ENCODE measurements around the gene CD79A. TPM values are rescaled to one million over a fixed set of nuclear protein-coding genes. Genes with fewer than 3 reads are reported as not detected.
A peak's percentile ranks its signal among the peaks of the same experiment; 100 is the strongest.

The CD79A gene
- total and polyA plus RNA-seq, 4 donors = 0.22 to 0.59 (median 0.44) TPM; not detected in 1

DNA sequence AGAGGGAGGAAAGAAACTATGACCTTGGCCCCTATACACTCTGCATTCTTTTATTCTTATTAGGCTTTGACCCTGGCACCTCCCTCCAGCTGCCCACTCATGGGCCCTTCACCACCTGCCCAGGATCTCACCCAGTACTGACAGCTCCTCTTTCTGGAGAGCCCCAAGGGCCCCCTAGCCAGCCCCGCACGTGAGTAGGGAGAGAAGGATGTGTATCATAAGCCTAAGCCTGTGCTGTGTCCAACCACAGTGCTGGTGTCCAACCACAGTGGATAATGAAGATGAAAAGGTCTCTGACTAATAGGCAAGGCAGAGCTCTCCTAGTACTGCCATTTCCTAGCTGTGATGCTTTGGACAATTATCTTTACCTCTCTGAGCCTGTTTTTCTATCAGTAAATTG, 28.0 kb upstream of the CD79A start:
- no peaks in the 10 kb centered on the region for H3K9me3 ChIP-seq (ENCODE audit: control insufficient read depth, insufficient read depth, low read length)
- no peak for DNase-seq (ENCODE audit: low read depth in 4 of 6, low spot score in 6 of 6)
- H3K4me1 ChIP-seq (ENCODE audit: control insufficient read depth, insufficient read depth, low read length) = no peaks in the 10 kb centered on the region
- H3K27me3 ChIP-seq (ENCODE audit: control insufficient read depth, insufficient read depth, low read length) = peaks cover 3% of the 10 kb centered on the region
- H3K36me3 ChIP-seq (ENCODE audit: control insufficient read depth, insufficient read depth, low read length) = no peaks in the 10 kb centered on the region
- no peak overlapping the region for H3K4me3 ChIP-seq (ENCODE audit: low read depth, low read length)
- H3K27ac ChIP-seq (ENCODE audit: low read depth, low read length) = no peak overlapping the region
- no CpG with 5 or more reads among the region's 2 CpGs for WGBS (ENCODE audit: insufficient coverage)

DNA sequence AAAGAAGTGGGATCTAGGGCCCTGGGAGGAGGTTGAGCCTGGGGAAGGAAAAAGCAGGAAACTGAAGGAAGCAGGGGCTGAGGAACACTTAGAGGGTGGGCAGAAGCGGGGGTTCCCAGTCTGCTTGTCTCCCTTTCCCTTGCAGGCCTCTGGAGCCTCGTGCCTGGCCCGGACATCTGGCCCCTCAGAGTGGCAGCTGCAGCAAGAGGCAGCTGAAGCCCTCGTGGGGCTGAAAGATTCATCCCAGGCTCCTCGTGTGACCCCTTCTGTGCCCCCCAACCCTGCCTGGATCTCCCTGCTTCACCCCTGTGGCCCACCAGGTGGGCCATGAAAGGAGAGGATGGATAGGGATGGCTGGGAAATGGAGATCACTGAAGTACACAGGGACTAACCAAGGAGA, 26.7 kb upstream of the CD79A start:
- no peaks in the 10 kb centered on the region for H3K36me3 ChIP-seq (ENCODE audit: control insufficient read depth, insufficient read depth, low read length)
- H3K9me3 ChIP-seq (ENCODE audit: control insufficient read depth, insufficient read depth, low read length) = no peaks in the 10 kb centered on the region
- peaks cover 3% of the 10 kb centered on the region for H3K27me3 ChIP-seq (ENCODE audit: control insufficient read depth, insufficient read depth, low read length)
- DNase-seq (ENCODE audit: low read depth in 4 of 6, low spot score in 6 of 6) = no peak
- 61% methylated on average over 5 of the region's 5 CpGs for WGBS (ENCODE audit: insufficient coverage)
- no peak overlapping the region for H3K4me3 ChIP-seq (ENCODE audit: low read depth, low read length)
- H3K27ac ChIP-seq (ENCODE audit: low read depth, low read length) = no peak overlapping the region
- no peaks in the 10 kb centered on the region for H3K4me1 ChIP-seq (ENCODE audit: control insufficient read depth, insufficient read depth, low read length)

DNA sequence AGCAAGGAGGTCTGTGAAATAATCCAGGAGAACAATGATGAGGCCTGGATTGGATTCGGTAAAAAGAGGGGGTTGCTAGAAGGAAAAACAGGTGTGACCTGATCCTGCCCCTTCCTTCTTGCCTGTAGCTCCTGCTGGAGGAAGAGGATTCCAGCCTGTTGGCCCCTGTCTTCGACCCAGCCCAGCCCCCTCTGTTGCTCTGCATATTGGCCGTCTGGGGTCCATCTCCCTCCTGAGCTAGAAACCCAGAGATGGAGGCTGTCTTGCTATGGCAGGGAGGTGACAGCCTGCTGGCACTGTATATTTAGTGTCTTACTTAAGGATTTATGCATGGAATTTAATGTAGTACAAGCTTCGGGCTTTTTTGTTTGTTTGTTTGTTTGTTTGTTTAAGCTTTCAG, 25.6 kb upstream of the CD79A start:
- Histone ChIP-seq H3K36me3 (ENCODE audit: control insufficient read depth, insufficient read depth, low read length) (no peaks in the 10 kb centered on the region), H3K9me3 (ENCODE audit: control insufficient read depth, insufficient read depth, low read length) (no peaks in the 10 kb centered on the region), H3K4me1 (ENCODE audit: control insufficient read depth, insufficient read depth, low read length) (no peaks in the 10 kb centered on the region), H3K27me3 (ENCODE audit: control insufficient read depth, insufficient read depth, low read length) (peaks cover 3% of the 10 kb centered on the region), H3K4me3 (ENCODE audit: low read depth, low read length) (no peak overlapping the region), H3K27ac (ENCODE audit: low read depth, low read length) (no peak overlapping the region)
- DNase-seq (ENCODE audit: low read depth in 4 of 6, low spot score in 6 of 6) = no peak
- WGBS (ENCODE audit: insufficient coverage) = 19% methylated on average over 4 of the region's 4 CpGs

DNA sequence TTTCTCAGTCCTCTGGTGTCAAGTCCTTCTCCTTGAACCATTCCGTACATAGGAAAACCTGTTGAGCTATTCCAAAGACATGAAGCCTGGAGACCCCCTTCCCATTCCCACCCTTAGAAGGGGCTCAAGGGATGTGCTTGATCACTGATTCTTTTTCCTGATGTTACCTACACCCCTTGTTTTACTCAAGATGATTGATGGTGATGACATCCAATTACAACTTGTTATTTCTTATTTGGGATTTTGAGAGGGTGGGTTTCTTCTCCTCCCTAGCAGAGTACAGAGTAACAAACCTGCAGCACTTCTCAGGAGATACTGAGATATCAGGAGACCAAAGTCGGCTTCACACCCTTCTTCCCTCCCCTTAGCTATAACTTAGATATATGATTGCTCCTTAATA, 23.7 kb upstream of the CD79A start:
- no CpG with 5 or more reads among the region's 2 CpGs for WGBS (ENCODE audit: insufficient coverage)
- no peak overlapping the region for H3K4me3 ChIP-seq (ENCODE audit: low read depth, low read length)
- no peak for DNase-seq (ENCODE audit: low read depth in 4 of 6, low spot score in 6 of 6)
- no peak overlapping the region for H3K27ac ChIP-seq (ENCODE audit: low read depth, low read length)
- no peaks in the 10 kb centered on the region for H3K36me3 ChIP-seq (ENCODE audit: control insufficient read depth, insufficient read depth, low read length)
- H3K9me3 ChIP-seq (ENCODE audit: control insufficient read depth, insufficient read depth, low read length) = no peaks in the 10 kb centered on the region
- no peaks in the 10 kb centered on the region for H3K4me1 ChIP-seq (ENCODE audit: control insufficient read depth, insufficient read depth, low read length)
- H3K27me3 ChIP-seq (ENCODE audit: control insufficient read depth, insufficient read depth, low read length) = peaks cover 3% of the 10 kb centered on the region

DNA sequence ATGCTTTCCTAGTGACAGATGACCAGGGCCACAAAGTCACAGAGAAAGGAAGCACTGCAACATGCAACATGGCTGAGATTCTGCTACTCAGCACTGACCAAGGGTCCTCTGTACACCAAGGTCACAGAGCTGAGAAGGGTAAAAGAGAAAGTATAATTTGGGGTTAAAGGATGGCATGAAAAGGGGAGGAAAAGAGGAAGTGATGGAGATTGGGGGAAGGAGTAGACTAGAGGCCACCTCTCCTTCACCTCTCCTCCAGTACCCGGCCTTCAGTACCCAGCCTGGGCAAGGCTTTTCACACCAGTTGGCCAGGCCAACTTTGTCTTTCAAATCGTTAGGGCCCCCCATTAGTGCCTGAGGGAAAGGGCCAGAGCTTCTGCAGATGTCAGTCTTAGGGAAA, 23.3 kb upstream of the CD79A start:
- no peaks in the 10 kb centered on the region for H3K9me3 ChIP-seq (ENCODE audit: control insufficient read depth, insufficient read depth, low read length)
- 64% methylated on average over 1 of the region's 2 CpGs for WGBS (ENCODE audit: insufficient coverage)
- peaks cover 3% of the 10 kb centered on the region for H3K27me3 ChIP-seq (ENCODE audit: control insufficient read depth, insufficient read depth, low read length)
- no peak for DNase-seq (ENCODE audit: low read depth in 4 of 6, low spot score in 6 of 6)
- no peak overlapping the region for H3K4me3 ChIP-seq (ENCODE audit: low read depth, low read length)
- H3K27ac ChIP-seq (ENCODE audit: low read depth, low read length) = no peak overlapping the region
- no peaks in the 10 kb centered on the region for H3K4me1 ChIP-seq (ENCODE audit: control insufficient read depth, insufficient read depth, low read length)
- H3K36me3 ChIP-seq (ENCODE audit: control insufficient read depth, insufficient read depth, low read length) = no peaks in the 10 kb centered on the region

DNA sequence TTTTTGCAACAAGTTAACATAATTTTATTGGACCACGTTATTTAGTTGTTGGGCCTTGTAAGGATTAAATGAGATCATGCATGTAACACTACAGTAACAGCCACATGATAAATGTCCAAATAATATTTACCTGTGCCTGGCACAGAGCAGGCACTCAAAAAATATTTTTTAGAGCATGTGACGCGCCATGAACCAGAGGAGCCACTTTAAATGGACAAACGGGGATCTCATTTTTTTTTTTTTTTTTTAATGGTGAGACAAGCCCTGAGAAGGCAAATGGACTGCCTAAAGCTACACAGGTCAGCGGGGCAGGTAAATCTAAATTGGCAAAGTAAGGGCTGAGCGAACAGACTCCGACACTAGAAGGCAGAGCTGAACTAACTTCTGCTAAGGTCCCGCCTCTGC, 17.9 kb upstream of the CD79A start:
- no peak for DNase-seq (ENCODE audit: low read depth in 4 of 6, low spot score in 6 of 6)
- H3K36me3 ChIP-seq (ENCODE audit: control insufficient read depth, insufficient read depth, low read length) = peaks cover 31% of the 10 kb centered on the region
- no peaks in the 10 kb centered on the region for H3K27me3 ChIP-seq (ENCODE audit: control insufficient read depth, insufficient read depth, low read length)
- H3K4me1 ChIP-seq (ENCODE audit: control insufficient read depth, insufficient read depth, low read length) = peaks cover 26% of the 10 kb centered on the region
- 5% methylated on average over 6 of the region's 8 CpGs for WGBS (ENCODE audit: insufficient coverage)
- no peaks in the 10 kb centered on the region for H3K9me3 ChIP-seq (ENCODE audit: control insufficient read depth, insufficient read depth, low read length)
- peak overlapping the region; percentile 81 for H3K4me3 ChIP-seq (ENCODE audit: low read depth, low read length)
- peak overlapping the region; percentile 98 for H3K27ac ChIP-seq (ENCODE audit: low read depth, low read length)

DNA sequence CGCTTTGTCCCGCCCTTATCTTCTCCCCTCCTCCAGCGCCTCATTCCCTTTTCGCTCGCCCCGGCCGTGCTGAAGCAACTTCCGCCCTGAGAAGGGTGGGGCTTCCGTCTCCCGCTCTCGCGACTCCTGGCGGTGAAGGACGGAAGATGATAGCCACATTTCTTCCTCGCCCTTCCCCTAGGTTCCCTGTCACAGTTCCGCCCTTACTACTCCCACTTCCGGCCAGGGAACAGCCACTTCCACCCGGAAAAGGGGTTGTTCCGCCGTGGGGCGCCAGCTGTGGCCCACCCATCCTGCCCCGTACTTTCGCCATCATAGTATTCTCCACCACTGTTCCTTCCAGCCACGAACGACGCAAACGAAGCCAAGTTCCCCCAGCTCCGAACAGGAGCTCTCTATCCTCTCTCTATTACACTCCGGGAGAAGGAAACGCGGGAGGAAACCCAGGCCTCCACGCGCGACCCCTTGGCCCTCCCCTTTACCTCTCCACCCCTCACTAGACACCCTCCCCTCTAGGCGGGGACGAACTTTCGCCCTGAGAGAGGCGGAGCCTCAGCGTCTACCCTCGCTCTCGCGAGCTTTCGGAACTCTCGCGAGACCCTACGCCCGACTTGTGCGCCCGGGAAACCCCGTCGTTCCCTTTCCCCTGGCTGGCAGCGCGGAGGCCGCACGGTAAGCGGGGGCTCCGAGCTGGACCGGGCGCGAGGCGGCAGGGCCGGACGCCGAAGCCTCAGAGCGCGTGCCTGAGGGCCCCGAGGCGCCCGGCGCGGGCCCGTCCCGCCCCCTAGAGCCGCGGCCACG, 17.3 kb upstream of the CD79A start, which contains the start of gene RPS19:
RPS19 (plus strand) TSS at position 638 of the 801 bp plus-strand sequence. CDS start 520 bp downstream, outside the sequence.
- H3K4me1 ChIP-seq (ENCODE audit: control insufficient read depth, insufficient read depth, low read length) = peaks cover 26% of the 10 kb centered on the region
- WGBS (ENCODE audit: insufficient coverage) = under 1% methylated on average over 76 of the region's 76 CpGs
- peak within 1 kb of the TSS; percentile 98 for H3K27ac ChIP-seq (ENCODE audit: low read depth, low read length)
- no peaks in the 10 kb centered on the region for H3K27me3 ChIP-seq (ENCODE audit: control insufficient read depth, insufficient read depth, low read length)
- H3K9me3 ChIP-seq (ENCODE audit: control insufficient read depth, insufficient read depth, low read length) = no peaks in the 10 kb centered on the region
- peak; percentile 99 to 100 (median 100) for DNase-seq (ENCODE audit: low read depth in 4 of 6, low spot score in 6 of 6)
- peak within 1 kb of the TSS; percentile 81 for H3K4me3 ChIP-seq (ENCODE audit: low read depth, low read length)
- peaks cover 37% of the 10 kb centered on the region for H3K36me3 ChIP-seq (ENCODE audit: control insufficient read depth, insufficient read depth, low read length)

DNA sequence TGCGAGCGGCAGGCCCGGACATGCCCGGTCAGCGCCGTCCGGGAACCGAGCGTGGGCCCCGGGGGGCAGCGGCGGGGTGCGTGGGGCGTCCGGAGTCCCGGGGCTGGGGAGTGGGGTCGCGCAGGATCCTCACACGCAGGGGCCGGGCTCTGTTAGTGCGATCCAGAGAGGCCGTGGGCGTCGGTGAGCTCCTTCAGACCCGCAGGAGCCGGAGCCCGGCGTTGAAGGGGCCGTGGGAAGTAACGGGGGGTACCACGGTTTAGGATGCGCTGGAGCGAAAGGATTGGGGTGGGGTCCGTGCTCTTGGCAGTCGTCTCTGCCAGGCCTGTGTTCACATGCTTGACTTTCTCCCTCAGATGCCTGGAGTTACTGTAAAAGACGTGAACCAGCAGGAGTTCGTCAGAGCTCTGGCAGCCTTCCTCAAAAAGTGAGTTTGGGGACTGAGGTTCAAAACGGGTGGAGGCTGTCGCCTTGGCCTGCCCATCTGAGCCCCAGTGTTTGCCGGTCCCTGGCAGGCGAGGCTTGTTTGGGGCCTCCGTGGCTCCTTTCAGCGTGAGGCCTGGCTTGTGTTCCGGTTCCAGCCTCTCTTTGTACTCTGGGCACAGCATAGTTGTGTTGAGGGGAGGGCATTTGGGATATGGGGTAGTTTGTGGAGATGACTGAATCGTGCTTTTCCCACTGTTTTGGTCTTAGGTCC, 16.5 kb upstream of the CD79A start:
- peaks cover 26% of the 10 kb centered on the region for H3K4me1 ChIP-seq (ENCODE audit: control insufficient read depth, insufficient read depth, low read length)
- DNase-seq (ENCODE audit: low read depth in 4 of 6, low spot score in 6 of 6) = peak in 2 of 6 donors; percentile 26 to 41
- under 1% methylated on average over 42 of the region's 45 CpGs for WGBS (ENCODE audit: insufficient coverage)

DNA sequence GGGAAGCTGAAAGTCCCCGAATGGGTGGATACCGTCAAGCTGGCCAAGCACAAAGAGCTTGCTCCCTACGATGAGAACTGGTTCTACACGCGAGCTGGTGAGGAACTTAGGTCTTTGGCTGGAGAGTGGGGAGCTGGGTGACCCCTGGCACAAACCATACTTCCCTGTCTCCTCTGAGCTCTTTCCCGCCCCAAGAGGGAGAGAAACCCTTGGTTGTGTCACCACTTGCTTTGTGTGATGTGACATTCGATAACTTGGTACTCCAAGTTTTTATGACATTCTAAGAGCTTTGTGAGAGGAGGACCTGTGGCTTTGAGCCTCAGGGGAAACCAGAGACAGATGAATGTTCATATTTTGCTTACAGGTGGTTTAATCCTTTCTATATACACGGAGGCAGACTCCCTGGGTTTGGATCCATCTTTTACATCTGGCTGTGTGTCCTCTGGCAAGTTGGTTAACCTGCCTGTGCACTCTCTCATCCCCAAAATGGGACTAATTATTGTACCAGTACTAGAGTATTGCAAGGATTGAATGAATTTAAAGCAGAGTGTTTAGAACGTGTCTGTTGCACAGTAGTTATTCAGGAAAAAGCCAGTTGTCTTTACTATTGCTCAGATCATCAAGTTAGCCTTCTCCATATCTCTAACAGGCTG, 15.8 kb upstream of the CD79A start:
- H3K4me3 ChIP-seq (ENCODE audit: low read depth, low read length) = peak overlapping the region; percentile 81
- no peak for DNase-seq (ENCODE audit: low read depth in 4 of 6, low spot score in 6 of 6)
- peaks cover 49% of the 10 kb centered on the region for H3K36me3 ChIP-seq (ENCODE audit: control insufficient read depth, insufficient read depth, low read length)
- H3K27ac ChIP-seq (ENCODE audit: low read depth, low read length) = peak overlapping the region; percentile 52
- peaks cover 26% of the 10 kb centered on the region for H3K4me1 ChIP-seq (ENCODE audit: control insufficient read depth, insufficient read depth, low read length)
- no peaks in the 10 kb centered on the region for H3K27me3 ChIP-seq (ENCODE audit: control insufficient read depth, insufficient read depth, low read length)
- 53% methylated on average over 6 of the region's 9 CpGs for WGBS (ENCODE audit: insufficient coverage)
- H3K9me3 ChIP-seq (ENCODE audit: control insufficient read depth, insufficient read depth, low read length) = no peaks in the 10 kb centered on the region

More for the DNA sequence above, 16.5 kb upstream of the CD79A start:
- peak overlapping the region; percentile 81 for H3K4me3 ChIP-seq (ENCODE audit: low read depth, low read length)
- H3K9me3 ChIP-seq (ENCODE audit: control insufficient read depth, insufficient read depth, low read length) = no peaks in the 10 kb centered on the region
- H3K27ac ChIP-seq (ENCODE audit: low read depth, low read length) = peak overlapping the region; percentile 52
- H3K36me3 ChIP-seq (ENCODE audit: control insufficient read depth, insufficient read depth, low read length) = peaks cover 45% of the 10 kb centered on the region
- H3K27me3 ChIP-seq (ENCODE audit: control insufficient read depth, insufficient read depth, low read length) = no peaks in the 10 kb centered on the region

Data from spinal cord (tissue), 10 donors.